ENCODE results near the gene CENPM.

DNA sequence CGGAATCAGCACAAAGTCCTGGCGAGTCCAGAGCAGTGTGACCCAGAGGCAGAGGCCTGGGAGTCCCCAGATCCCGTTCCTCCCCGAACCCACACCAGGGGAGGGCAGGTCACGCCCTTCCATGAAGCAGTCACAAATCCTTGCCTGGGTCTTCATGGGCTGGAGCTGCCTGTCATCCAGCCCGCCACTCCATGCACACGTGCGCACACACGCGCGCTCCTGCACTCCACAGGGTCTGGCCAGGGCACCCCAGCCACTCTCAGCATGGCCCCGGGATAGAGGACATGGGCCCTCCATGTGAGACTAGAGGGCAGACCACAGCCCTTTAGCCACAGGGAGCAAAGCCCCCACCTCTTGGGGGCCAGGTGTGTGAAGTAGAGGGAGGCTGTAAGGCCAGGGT lies 14.6 kb downstream of the CENPM start:
- TF ChIP-seq, protein P1, sequence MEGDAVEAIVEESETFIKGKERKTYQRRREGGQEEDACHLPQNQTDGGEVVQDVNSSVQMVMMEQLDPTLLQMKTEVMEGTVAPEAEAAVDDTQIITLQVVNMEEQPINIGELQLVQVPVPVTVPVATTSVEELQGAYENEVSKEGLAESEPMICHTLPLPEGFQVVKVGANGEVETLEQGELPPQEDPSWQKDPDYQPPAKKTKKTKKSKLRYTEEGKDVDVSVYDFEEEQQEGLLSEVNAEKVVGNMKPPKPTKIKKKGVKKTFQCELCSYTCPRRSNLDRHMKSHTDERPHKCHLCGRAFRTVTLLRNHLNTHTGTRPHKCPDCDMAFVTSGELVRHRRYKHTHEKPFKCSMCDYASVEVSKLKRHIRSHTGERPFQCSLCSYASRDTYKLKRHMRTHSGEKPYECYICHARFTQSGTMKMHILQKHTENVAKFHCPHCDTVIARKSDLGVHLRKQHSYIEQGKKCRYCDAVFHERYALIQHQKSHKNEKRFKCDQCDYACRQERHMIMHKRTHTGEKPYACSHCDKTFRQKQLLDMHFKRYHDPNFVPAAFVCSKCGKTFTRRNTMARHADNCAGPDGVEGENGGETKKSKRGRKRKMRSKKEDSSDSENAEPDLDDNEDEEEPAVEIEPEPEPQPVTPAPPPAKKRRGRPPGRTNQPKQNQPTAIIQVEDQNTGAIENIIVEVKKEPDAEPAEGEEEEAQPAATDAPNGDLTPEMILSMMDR (conservative IDR thresholded peaks at IDR 0.05; ENCODE audit: low read length), result no peak
- no peak for TF ChIP-seq EZH2phosphoT487 (IDR thresholded peaks at IDR 0.05; ENCODE audit: borderline replicate concordance, low read depth, low read length)
